CD4-positive, alpha-beta T cell treated with Interleukin-1 beta for 1 hour (primary cell): ENCODE measurements around the gene PRDM10.
"Not testable (repeated sequence)": the region's sequence is repeated elsewhere in the genome, so short reads cannot be mapped to it uniquely, and the experiment has no call there.

Experiments
- DNase-seq, 2 donors: peaks; one replicate each; pipeline ENCODE4 v3.0.0-alpha.2; 2020 to 2022

The PRDM10 gene

GRCh38 chr11:129973809-129974208 is 28.8 kb downstream of the PRDM10 start:
- DNase-seq = no peak

GRCh38 chr11:129973068-129973467 is 29.6 kb downstream of the PRDM10 start:
- DNase-seq = no peak

GRCh38 chr11:129972611-129973010 is 30.0 kb downstream of the PRDM10 start:
- no peak for DNase-seq

GRCh38 chr11:129971856-129972255 is 30.8 kb downstream of the PRDM10 start:
- not testable (repeated sequence) for DNase-seq

GRCh38 chr11:129969920-129970319 is 32.7 kb downstream of the PRDM10 start:
- DNase-seq = no peak

- no peak for DNase-seq
Measured at GRCh38 chr11:129968591-129969419, 33.8 kb downstream of the PRDM10 start.

- no peak for DNase-seq
Measured at GRCh38 chr11:129967996-129968395, 34.6 kb downstream of the PRDM10 start.

GRCh38 chr11:129965248-129965647 is 37.4 kb downstream of the PRDM10 start:
- no peak for DNase-seq

- DNase-seq = no peak
Measured at GRCh38 chr11:129960216-129961214, 42.1 kb downstream of the PRDM10 start.

- no peak for DNase-seq
Measured at GRCh38 chr11:129959687-129960086, 42.9 kb downstream of the PRDM10 start.

- DNase-seq = no peak
Measured at GRCh38 chr11:129955282-129955681, 47.4 kb downstream of the PRDM10 start.

GRCh38 chr11:129954703-129955102 is 47.9 kb downstream of the PRDM10 start:
- DNase-seq = not testable (repeated sequence)

GRCh38 chr11:129951866-129952262 is 50.8 kb downstream of the PRDM10 start:
- no peak for DNase-seq

- no peak for DNase-seq
Measured at GRCh38 chr11:129951201-129951865, 51.3 kb downstream of the PRDM10 start.

GRCh38 chr11:129950101-129951091 is 52.2 kb downstream of the PRDM10 start:
- DNase-seq = peak in 1 of 2 donors; percentile 31

GRCh38 chr11:129948926-129949466 is 53.6 kb downstream of the PRDM10 start:
- DNase-seq = no peak

GRCh38 chr11:129947474-129947873 is 55.2 kb downstream of the PRDM10 start:
- no peak for DNase-seq

GRCh38 chr11:129946965-129947364 is 55.7 kb downstream of the PRDM10 start:
- no peak for DNase-seq

- DNase-seq = no peak
Measured at GRCh38 chr11:129946256-129946655, 56.4 kb downstream of the PRDM10 start.

- no peak for DNase-seq
Measured at GRCh38 chr11:129945373-129945772, 57.3 kb downstream of the PRDM10 start.

GRCh38 chr11:129944696-129945095 is 57.9 kb downstream of the PRDM10 start:
- DNase-seq = no peak
